Peyer's patch (tissue), 4 donors: ENCODE data around the gene TEX48. TPM values are rescaled to one million over a fixed set of nuclear protein-coding genes. Genes with fewer than 3 reads are reported as not detected.

ENCODE experiments used
- DNase-seq, 3 donors: peaks; one replicate each; pipeline ENCODE4 v3.0.0-alpha.2; 2017 to 2019
- H3K27ac ChIP-seq, 4 donors: fragments of 200-600 bp; sonication (generic); one replicate each; pipeline ENCODE4 v1.5.1; 2016 to 2019
- H3K27me3 ChIP-seq, 2 donors: fragments of 200-600 bp; sonication (generic); one replicate each; pipeline ENCODE4 v1.5.1; 2019
- H3K36me3 ChIP-seq, 3 donors: fragments of 200-600 bp; sonication (generic); one replicate each; pipeline ENCODE4 v1.5.1; 2016 to 2019
- H3K4me1 ChIP-seq, 4 donors: fragments of 200-600 bp; sonication (generic); one replicate each; pipeline ENCODE4 v1.5.1; 2016 to 2019
- H3K4me3 ChIP-seq, 4 donors: fragments of 200-600 bp; sonication (generic); 1 replicate in 3 of 4; 2 replicates in 1 of 4; pipeline ENCODE4 v1.5.1; 2016 to 2019; ENCODE audit warnings: mild to moderate bottlenecking in 1 of 4
- H3K9me3 ChIP-seq, 4 donors: fragments of 200-600 bp; sonication (generic); one replicate each; pipeline ENCODE4 v1.5.1; 2016 to 2019; ENCODE audit warnings: mild to moderate bottlenecking in 1 of 4
- CTCF ChIP-seq, 6 experiments: fragments of 450-650 bp in 4 of 6; fragments of 200-600 bp in 2 of 6; sonication (generic) in 1 of 6; IDR thresholded peaks; one replicate each; pipeline ENCODE4 v1.5.1; 2017 to 2019; ENCODE audit warnings: antibody characterized with exemption in 6 of 6, mild to moderate bottlenecking in 3 of 6, moderate library complexity in 1 of 6
- POLR2A ChIP-seq, 2 donors: fragments of 450-650 bp; IDR thresholded peaks; one replicate each; pipeline ENCODE4 v1.5.1; 2017; ENCODE audit warnings: antibody characterized with exemption in 2 of 2, mild to moderate bottlenecking in 2 of 2, moderate library complexity in 2 of 2
- total RNA-seq, 4 donors: library from RNA; depleted of rRNA; stranded (reverse); fragments of >200 nt; gene quantifications; one replicate each; pipeline ENCODE4 v1.1.0, GENCODE V29; 2016

TEX48 gene
- total RNA-seq, 4 donors from 2014 or later, result not detected

- no peaks in the 10 kb centered on the region for H3K9me3 ChIP-seq
- no peaks in the 10 kb centered on the region for H3K36me3 ChIP-seq
- no peak for DNase-seq
- TF ChIP-seq CTCF (IDR thresholded peaks at IDR 0.05) (no peak), POLR2A (IDR thresholded peaks at IDR 0.05) (no peak)
- H3K4me1 ChIP-seq, result no peaks in the 10 kb centered on the region
- H3K27ac ChIP-seq, result no peak overlapping the region
- H3K4me3 ChIP-seq, result no peak overlapping the region
- no peaks in the 10 kb centered on the region for H3K27me3 ChIP-seq
Measured at GRCh38 chr9:114674798-114675540, 7.0 kb downstream of the TEX48 start.

GRCh38 chr9:114674076-114674797 is 7.8 kb downstream of the TEX48 start:
- H3K4me1 ChIP-seq, result no peaks in the 10 kb centered on the region
- no peak overlapping the region for H3K4me3 ChIP-seq
- H3K27me3 ChIP-seq, result no peaks in the 10 kb centered on the region
- H3K36me3 ChIP-seq, result no peaks in the 10 kb centered on the region
- H3K27ac ChIP-seq, result no peak overlapping the region
- TF ChIP-seq POLR2A (IDR thresholded peaks at IDR 0.05) (no peak), CTCF (IDR thresholded peaks at IDR 0.05) (no peak)
- no peaks in the 10 kb centered on the region for H3K9me3 ChIP-seq
- no peak for DNase-seq

- Histone ChIP-seq H3K4me3 (no peak overlapping the region), H3K36me3 (no peaks in the 10 kb centered on the region), H3K4me1 (no peaks in the 10 kb centered on the region), H3K9me3 (no peaks in the 10 kb centered on the region), H3K27ac (no peak overlapping the region), H3K27me3 (no peaks in the 10 kb centered on the region)
- TF ChIP-seq POLR2A (IDR thresholded peaks at IDR 0.05) (no peak), CTCF (IDR thresholded peaks at IDR 0.05) (no peak)
- DNase-seq, result no peak
Measured at GRCh38 chr9:114671605-114672004, 10.4 kb downstream of the TEX48 start.

GRCh38 chr9:114669961-114670360 is 12.0 kb downstream of the TEX48 start:
- Histone ChIP-seq H3K27ac (no peak overlapping the region), H3K4me1 (no peaks in the 10 kb centered on the region), H3K9me3 (no peaks in the 10 kb centered on the region), H3K27me3 (no peaks in the 10 kb centered on the region), H3K36me3 (no peaks in the 10 kb centered on the region), H3K4me3 (no peak overlapping the region)
- TF ChIP-seq CTCF (IDR thresholded peaks at IDR 0.05) (no peak), POLR2A (IDR thresholded peaks at IDR 0.05) (no peak)
- DNase-seq, result no peak

- H3K4me3 ChIP-seq, result no peak overlapping the region
- TF ChIP-seq CTCF (IDR thresholded peaks at IDR 0.05) (no peak), POLR2A (IDR thresholded peaks at IDR 0.05) (no peak)
- DNase-seq, result no peak
- no peaks in the 10 kb centered on the region for H3K36me3 ChIP-seq
- H3K4me1 ChIP-seq, result no peaks in the 10 kb centered on the region
- no peak overlapping the region for H3K27ac ChIP-seq
- H3K9me3 ChIP-seq, result no peaks in the 10 kb centered on the region
- no peaks in the 10 kb centered on the region for H3K27me3 ChIP-seq
Measured at GRCh38 chr9:114668146-114668545, 13.8 kb downstream of the TEX48 start.
